NCI-H2196 treated with DMSO at 0.1 percent for 48 hours (cell line): ENCODE results near the gene CUL5.

Experiments used
- DNase-seq: peaks from one replicate; lab custom pipeline; 2025; ENCODE audit not compliant: unreplicated experiment; lab: John Stamatoyannopoulos, UW

CUL5 gene

GRCh38 chr11:108008656-108009496, at the start of gene CUL5:
Gene CUL5 (plus strand): TSS chr11:108008898. CDS start chr11:108009349, 451 bp downstream.
- DNase-seq: peak; percentile 75

DNA sequence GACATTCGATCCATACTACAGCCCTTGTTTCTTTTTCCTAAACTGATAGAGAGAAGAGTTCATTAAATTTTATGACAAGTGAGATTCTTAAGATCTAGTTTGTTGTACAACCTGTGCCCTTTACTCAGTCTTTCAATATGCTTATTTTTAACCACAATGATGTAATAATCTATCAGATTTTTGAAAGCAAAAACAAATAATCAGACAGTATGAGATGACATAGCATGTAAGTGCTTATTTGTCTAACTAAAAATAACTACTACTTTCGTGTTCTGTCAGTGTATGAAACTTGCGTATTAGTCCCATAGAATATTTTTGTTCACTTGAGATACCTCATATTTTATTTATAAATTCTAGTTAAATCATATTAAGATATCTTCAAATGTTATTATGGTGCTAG, 47.2 kb upstream of the CUL5 start:
- DNase-seq: no peak

DNA sequence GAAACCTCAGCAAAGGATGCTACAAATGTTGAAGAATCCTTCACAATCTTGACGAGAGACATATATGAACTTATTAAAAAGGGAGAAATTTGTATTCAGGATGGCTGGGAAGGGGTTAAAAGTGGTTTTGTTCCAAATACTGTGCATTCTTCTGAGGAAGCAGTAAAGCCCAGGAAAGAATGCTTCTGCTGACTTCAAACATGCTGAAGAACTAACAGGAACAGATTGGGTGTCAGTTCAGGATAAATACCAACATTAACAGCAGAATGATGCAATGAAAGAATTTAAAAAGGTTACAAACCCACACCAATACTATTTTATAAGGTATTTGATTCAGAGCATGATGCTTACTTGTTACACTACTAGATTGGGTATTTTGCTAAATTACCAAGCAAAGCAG, 46.5 kb upstream of the CUL5 start:
- DNase-seq: no peak

DNA sequence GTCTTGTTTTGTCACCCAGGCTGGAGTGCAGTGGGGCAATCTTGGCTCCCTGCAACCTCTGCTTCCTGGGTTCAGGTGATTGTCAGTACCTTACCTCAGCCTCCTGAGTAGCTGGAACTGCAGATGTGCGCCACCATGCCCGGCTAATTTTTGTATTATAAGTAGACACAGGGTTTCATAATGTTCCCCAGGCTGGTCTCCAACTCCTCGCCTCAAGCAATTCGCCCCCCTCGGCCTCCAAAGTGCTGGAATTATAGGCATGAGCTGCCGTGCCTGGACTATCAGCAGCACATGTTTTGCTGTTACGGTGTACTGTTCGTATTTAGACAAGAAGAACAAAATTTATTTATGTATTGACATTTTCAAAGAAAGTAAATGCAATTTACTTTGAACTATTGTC, 45.6 kb upstream of the CUL5 start:
- DNase-seq: no peak

- DNase-seq: no peak
Measured at GRCh38 chr11:107969219-107969618, 39.5 kb upstream of the CUL5 start.

DNA sequence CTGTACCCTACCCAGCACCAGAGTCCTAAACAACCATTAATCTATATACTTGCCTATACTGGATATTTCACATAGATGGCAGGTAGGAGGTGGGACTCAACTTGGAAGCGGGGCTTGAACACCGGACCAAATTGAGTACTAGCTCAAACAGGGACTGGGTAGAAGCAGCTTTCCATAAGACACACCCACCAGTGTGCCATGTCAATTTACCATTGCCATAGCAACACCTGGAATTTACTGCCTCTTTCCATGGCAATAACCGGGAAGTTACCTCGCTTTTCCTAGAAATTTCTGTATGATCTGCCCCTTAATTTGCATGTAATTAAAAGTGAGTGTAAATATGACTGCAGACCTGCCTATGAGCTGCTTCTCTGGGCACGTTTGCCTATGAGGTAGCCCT, 38.6 kb upstream of the CUL5 start:
- no peak for DNase-seq

GRCh38 chr11:107973641-107974040, 35.1 kb upstream of the CUL5 start:
- DNase-seq: no peak

DNA sequence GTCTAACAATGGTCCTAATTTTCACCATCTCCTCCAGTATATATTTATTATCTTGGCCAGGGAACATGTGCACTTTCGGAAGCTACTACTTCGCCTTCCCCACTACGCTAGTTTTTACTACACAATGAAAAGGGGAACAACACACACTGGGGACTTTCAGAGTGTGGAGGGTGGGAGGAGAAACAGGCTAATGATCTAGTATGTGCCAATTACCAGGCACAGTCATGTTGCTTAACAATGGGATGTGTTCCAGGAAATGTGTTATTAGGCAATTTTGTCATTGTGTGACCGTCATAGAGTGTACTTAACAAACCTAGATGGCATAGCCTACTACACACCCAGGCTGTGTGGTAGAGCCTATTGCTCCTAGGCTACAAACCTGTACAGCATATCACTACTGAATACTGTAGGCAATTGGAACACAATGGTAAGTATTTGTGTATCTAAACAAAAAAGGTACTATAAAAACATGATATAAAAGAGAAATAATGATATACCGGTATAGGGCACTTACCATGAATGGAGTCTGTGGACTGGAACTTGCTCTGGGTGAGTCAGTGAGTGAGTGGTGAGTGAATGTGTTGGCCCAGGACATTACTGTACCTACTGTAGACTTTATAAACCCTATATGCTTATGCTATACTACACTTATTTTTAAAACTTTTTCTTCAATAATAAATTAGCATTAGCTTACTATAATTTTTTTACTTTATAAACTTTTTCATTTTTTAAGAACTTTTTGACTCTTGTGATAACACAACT, 20.1 kb upstream of the CUL5 start:
- DNase-seq: no peak

GRCh38 chr11:107991868-107992414, 16.8 kb upstream of the CUL5 start:
- no peak for DNase-seq

DNA sequence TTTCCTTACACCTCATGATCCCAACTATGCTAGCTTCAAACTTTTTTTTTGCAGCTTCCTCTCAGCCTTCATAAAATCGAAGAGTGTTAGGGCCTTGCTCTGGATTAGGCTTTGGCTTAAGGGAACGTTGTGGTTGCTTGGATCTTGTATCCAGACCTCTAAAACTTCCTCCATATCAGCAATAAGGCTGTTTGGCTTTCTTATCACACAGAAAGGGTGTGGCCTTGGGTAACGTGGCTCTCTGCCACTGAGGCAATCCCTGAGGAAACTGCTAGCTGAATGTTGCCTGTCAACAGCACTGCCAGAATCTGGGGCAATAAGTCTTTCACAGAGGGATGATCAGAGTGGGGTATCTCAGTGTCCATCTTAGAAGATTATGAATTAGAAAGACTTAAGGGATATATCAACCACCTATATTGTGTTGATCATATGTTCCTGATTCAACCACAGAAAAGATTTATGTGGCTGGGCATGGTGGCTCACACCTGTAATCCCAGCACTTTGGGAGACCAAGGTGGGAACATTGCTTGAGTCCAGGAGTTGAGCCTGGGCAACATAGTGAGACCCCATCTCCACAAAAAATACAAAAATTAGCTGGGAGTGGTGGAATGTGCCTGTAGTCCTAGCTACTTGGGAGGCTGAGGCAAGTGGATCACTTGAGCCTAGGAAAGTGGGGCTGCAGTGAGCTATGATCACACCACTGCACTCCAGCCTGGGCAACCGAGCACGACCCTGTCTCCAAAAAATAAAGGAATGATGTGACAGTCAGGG, 12.5 kb upstream of the CUL5 start:
- DNase-seq: no peak

GRCh38 chr11:107998761-107999160, 9.9 kb upstream of the CUL5 start:
- DNase-seq: no peak

- peak; percentile 11 for DNase-seq
Measured at GRCh38 chr11:107999759-108000455, 8.8 kb upstream of the CUL5 start.

DNA sequence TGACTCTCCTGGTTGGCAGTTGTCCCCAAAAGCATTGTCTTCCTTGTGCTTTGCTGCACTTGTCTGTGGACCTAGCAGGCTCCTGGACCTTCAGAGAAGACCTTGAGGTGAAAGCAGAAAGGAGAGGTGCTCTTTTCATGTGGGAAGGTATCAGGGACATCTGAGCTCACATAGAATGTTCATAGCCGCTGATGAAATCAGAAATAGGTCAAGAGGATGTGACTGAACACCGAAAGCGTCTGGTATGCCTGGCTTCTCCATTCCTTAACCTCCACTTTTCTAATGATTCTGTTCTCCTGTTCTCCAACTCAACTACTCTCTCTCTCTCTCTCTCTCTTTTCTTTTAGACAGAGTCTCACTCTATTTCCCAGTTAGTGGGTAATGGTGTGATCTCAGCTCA, 6.2 kb upstream of the CUL5 start:
- no peak for DNase-seq

DNA sequence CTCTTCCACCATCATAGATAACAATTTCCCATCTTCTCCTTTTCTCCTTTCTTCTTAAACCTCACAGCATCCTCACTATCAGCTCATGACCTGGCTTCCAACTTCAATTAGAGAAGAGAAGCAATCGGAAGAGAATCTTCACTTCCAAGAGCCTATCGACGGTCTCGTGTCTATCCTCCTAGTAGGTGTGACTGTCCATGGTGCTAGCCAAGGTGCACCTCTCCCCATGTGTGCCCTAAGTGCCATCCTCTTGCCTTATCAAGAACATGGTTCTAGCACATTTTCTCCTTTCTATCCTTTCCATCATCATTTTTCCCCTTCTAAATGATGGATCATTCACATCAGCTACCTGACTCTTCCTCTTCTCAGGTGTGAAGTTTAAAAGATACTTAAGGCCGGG, 5.1 kb upstream of the CUL5 start:
- no peak for DNase-seq

GRCh38 chr11:108007819-108008218, 879 bp upstream of the CUL5 start:
- no peak for DNase-seq

GRCh38 chr11:108009497-108010370, 1.0 kb downstream of the CUL5 start:
- DNase-seq: no peak

DNA sequence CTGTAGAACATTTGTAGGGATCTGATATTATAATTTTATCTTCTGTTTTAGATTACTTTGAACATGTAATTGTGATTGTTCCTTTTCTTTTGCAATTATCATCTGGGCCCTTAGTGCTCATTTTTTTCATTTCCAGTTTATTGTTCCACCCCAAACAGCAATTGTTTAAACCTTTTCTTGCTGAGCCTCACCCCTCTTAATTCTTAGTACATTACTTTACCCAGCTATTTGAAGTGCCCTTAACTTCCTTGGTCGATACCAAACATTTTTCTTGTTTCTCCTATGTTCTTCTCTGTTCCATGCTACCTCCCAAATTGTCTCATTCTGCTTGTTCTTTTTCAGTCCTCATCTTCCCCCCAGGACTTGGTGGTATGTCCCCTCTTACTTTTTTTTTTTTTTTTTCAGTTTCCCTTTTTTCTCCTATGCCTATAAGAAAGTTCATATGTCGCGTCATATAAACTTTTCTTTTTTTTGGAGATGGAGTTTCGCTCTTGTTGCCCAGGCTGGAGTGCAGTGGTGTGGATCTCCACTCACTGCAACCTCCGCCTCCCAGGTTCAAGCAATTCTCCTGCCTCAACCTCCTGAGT, 3.5 kb downstream of the CUL5 start:
- no peak for DNase-seq

DNA sequence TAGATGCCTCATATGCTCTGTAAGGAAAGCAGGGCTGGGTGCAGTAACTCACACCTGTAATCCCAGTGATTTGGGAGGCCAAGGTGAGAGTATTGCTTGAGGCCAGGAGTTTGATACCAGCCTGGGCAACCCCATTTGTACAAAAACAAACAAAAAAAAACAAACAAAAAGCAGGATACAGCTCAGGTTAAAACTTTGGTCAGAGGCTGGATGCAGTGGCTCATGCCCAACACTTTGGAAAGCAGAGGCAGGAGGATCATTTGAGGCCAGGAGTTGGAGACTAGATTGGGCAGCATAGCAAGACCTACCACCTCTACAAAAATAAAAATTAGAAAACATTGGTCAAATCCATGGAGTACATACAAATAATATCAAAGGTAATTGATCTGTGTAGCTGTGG, 7.9 kb downstream of the CUL5 start:
- no peak for DNase-seq

- no peak for DNase-seq
Measured at GRCh38 chr11:108018708-108019107, 10.0 kb downstream of the CUL5 start.
